ENCODE data around the gene JAG2.

Gene JAG2

DNA sequence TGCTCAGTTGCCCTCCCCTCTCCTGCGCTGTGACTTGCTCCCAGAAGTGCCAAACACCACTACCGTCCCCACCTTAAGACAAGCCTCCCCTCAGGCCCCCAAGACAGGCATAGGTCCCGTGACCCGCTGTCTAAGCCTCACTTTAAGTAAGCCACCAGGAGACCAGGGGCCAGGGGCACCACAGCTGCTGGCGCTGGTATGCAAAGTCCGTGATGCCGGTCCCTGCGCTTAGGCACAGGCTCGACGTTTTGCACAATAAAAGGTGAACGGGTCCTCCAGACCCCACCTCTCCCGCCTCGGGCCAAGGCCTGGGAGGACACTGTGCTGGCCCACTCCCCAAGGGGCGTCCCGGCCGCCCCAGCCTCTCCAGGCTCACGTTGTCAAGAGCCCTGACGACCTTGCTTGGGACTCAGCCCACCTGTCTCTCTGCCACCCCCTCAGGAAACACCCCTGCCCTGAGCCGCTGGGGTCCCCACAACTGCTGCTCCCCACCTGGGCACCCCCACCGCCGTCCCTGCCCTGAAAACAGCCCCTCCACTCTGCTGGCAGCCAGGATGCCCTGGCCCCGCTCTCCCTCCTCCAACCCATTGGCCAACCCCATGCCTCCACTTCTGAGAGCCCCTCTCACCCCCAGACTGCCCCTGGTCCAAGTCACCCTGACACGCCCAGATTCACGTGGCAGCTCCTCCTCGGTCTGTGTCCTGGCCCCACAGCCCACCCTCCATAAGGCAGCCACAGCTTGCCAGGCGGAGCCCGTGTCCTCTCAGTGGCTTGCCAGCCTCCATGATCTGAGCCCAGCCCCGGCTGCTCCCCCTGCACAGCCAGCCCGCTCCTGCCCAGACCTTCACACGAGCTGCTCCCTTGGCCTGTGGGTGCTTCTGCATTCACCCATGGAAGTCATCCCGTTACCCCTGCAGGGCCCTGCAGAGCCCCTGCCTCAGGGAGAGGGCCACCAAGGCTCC, 11.9 kb downstream of the JAG2 start:
- TF ChIP-seq, protein P1, sequence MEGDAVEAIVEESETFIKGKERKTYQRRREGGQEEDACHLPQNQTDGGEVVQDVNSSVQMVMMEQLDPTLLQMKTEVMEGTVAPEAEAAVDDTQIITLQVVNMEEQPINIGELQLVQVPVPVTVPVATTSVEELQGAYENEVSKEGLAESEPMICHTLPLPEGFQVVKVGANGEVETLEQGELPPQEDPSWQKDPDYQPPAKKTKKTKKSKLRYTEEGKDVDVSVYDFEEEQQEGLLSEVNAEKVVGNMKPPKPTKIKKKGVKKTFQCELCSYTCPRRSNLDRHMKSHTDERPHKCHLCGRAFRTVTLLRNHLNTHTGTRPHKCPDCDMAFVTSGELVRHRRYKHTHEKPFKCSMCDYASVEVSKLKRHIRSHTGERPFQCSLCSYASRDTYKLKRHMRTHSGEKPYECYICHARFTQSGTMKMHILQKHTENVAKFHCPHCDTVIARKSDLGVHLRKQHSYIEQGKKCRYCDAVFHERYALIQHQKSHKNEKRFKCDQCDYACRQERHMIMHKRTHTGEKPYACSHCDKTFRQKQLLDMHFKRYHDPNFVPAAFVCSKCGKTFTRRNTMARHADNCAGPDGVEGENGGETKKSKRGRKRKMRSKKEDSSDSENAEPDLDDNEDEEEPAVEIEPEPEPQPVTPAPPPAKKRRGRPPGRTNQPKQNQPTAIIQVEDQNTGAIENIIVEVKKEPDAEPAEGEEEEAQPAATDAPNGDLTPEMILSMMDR (IDR thresholded peaks at IDR 0.05; ENCODE audit: low read depth, low read length, missing control alignments) = no peak
- DNase-seq (ENCODE audit: low read depth) = no peak
- in situ Hi-C loops (cut with HindIII; ENCODE audit: low sequenced_read_pairs) = no loop called here
- no peak overlapping the region for H3K4me3 ChIP-seq (ENCODE audit: low read depth, low read length)

- TF ChIP-seq, protein P1 (IDR thresholded peaks at IDR 0.05; ENCODE audit: low read depth, low read length, missing control alignments) = no peak
- in situ Hi-C loops (cut with HindIII; ENCODE audit: low sequenced_read_pairs) = no loop called here
- H3K4me3 ChIP-seq (ENCODE audit: low read depth, low read length) = no peak overlapping the region
- no peak for DNase-seq (ENCODE audit: low read depth)
Measured at GRCh38 chr14:105155681-105156413, 12.7 kb downstream of the JAG2 start.

- no peak for DNase-seq (ENCODE audit: low read depth)
- TF ChIP-seq, protein P1 (IDR thresholded peaks at IDR 0.05; ENCODE audit: low read depth, low read length, missing control alignments) = no peak
- in situ Hi-C loops (cut with HindIII; ENCODE audit: low sequenced_read_pairs) = no loop called here
- no peak overlapping the region for H3K4me3 ChIP-seq (ENCODE audit: low read depth, low read length)
Measured at GRCh38 chr14:105155071-105155651, 13.4 kb downstream of the JAG2 start.

DNA sequence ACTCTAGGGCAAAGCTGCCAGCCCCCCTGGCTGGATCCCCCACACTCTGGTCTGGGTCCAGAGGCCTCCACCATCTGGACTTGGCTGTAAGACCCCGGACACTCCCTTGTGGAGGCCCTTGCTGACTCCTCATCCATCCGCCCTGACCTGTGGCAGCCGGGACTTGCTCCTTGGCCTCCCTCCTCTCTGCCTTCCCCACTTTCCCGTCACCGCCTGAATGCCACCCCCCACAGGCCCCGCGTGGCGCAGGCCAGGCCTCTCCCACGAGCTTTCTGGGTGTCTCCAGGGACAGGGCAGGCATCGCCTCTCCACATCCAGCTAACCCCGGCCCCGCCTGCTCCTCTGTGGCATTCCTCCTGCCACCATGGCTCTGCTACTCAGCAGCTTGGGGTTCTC, 14.1 kb downstream of the JAG2 start:
- H3K4me3 ChIP-seq (ENCODE audit: low read depth, low read length) = no peak overlapping the region
- in situ Hi-C loops (cut with HindIII; ENCODE audit: low sequenced_read_pairs) = no loop called here
- no peak for DNase-seq (ENCODE audit: low read depth)
- TF ChIP-seq, protein P1 (IDR thresholded peaks at IDR 0.05; ENCODE audit: low read depth, low read length, missing control alignments) = no peak

- H3K4me3 ChIP-seq (ENCODE audit: low read depth, low read length) = no peak overlapping the region
- DNase-seq (ENCODE audit: low read depth) = no peak
- TF ChIP-seq, protein P1 (IDR thresholded peaks at IDR 0.05; ENCODE audit: low read depth, low read length, missing control alignments) = no peak
- in situ Hi-C loops (cut with HindIII; ENCODE audit: low sequenced_read_pairs) = no loop called here
Measured at GRCh38 chr14:105153739-105154475, 14.7 kb downstream of the JAG2 start.

DNA sequence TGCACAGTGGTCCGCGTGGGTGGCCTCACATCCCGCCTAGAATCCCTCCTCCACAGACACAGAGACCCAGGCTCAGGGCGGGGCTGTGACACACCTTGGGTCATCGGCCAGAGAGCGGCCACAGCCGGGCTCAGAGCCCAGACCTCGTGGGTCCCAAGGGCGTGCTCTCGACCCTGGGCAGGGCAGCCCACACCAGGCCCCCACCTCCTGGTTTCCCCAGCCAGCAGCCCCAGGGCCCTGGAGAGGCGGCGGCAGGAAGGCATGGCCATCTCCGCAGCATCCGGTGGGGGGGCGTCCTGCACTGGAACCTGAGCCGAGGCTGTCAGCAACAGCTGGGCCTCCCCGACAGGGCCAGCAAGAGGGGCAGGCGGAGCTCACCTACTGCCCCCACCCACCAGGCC, 15.2 kb downstream of the JAG2 start:
- DNase-seq (ENCODE audit: low read depth) = no peak
- TF ChIP-seq, protein P1 (IDR thresholded peaks at IDR 0.05; ENCODE audit: low read depth, low read length, missing control alignments) = no peak
- in situ Hi-C loops (cut with HindIII; ENCODE audit: low sequenced_read_pairs) = no loop called here
- no peak overlapping the region for H3K4me3 ChIP-seq (ENCODE audit: low read depth, low read length)

Measured in astrocyte of the cerebellum (primary cell).